Measurements from ENCODE around the gene DLG2.

- peak; percentile 57 for TF ChIP-seq CTCF (IDR thresholded peaks at IDR 0.05; ENCODE audit: low read length)
- no peak for TF ChIP-seq EZH2 (IDR thresholded peaks at IDR 0.05; ENCODE audit: borderline replicate concordance, low read length)
Measured at GRCh38 chr11:84524422-84525051, 1102.6 kb downstream of the DLG2 start.

Measured in OCI-LY1 (cell line).